Gastrocnemius medialis (tissue), 4 donors: ENCODE data around the gene GRAP2.

Source experiments
- POLR2A ChIP-seq, 2 donors: fragments of 450-650 bp; IDR thresholded peaks; one replicate each; pipeline ENCODE4 v1.6.1; 2017; ENCODE audit warnings: antibody characterized with exemption in 2 of 2, mild to moderate bottlenecking in 2 of 2, moderate library complexity in 2 of 2
- TF ChIP-seq, protein P1 (sequence below), 5 experiments: fragments of 450-650 bp in 3 of 5; fragments of 200-600 bp in 2 of 5; sonication (generic) in 2 of 5; IDR thresholded peaks in 4 of 5; conservative IDR thresholded peaks in 1 of 5; 1 replicate in 4 of 5; 2 replicates in 1 of 5; pipeline ENCODE4 v1.5.1; 2016 to 2019; ENCODE audit warnings: antibody characterized with exemption in 5 of 5, mild to moderate bottlenecking in 3 of 5, moderate library complexity in 3 of 5

- TF ChIP-seq, protein P1, sequence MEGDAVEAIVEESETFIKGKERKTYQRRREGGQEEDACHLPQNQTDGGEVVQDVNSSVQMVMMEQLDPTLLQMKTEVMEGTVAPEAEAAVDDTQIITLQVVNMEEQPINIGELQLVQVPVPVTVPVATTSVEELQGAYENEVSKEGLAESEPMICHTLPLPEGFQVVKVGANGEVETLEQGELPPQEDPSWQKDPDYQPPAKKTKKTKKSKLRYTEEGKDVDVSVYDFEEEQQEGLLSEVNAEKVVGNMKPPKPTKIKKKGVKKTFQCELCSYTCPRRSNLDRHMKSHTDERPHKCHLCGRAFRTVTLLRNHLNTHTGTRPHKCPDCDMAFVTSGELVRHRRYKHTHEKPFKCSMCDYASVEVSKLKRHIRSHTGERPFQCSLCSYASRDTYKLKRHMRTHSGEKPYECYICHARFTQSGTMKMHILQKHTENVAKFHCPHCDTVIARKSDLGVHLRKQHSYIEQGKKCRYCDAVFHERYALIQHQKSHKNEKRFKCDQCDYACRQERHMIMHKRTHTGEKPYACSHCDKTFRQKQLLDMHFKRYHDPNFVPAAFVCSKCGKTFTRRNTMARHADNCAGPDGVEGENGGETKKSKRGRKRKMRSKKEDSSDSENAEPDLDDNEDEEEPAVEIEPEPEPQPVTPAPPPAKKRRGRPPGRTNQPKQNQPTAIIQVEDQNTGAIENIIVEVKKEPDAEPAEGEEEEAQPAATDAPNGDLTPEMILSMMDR (IDR thresholded peaks at IDR 0.05 in 4 of 5, conservative IDR thresholded peaks at IDR 0.05 in 1 of 5), result no peak
- TF ChIP-seq POLR2A (IDR thresholded peaks at IDR 0.05), result no peak
Measured at GRCh38 chr22:39954584-39955055, 53.7 kb downstream of the GRAP2 start.
